ENCODE measurements around the gene CDH22.
A peak's percentile ranks its signal among the peaks of the same experiment; 100 is the strongest.

Gene CDH22

DNA sequence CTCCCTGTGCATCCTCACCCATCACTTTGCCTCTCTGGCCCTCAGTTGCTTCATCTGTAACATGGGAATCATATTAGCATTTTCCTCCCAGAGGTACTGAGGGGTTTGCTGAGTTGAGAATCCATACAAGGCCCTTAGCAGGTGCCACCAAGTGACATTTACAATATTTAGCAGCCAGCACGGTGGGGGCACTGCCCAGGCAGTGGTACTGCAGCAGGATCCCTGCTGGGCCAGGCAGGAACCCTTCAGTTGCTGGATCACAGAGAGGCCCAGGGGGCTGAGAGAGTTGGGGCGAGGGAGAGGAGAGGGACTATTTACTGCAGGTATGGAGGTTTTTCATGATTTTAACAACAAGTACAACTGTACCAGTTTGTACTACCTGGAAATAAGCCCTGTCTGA lies 65.9 kb downstream of the CDH22 start:
- ATAC-seq (ENCODE audit: low read depth) (no peak), DNase-seq (ENCODE audit: low spot score) (no peak)
- no peaks in the 10 kb centered on the region for H3K36me3 ChIP-seq (ENCODE audit: low read depth)
- H3K9me3 ChIP-seq (ENCODE audit: severe bottlenecking) = no peaks in the 10 kb centered on the region
- TF ChIP-seq, protein P1, sequence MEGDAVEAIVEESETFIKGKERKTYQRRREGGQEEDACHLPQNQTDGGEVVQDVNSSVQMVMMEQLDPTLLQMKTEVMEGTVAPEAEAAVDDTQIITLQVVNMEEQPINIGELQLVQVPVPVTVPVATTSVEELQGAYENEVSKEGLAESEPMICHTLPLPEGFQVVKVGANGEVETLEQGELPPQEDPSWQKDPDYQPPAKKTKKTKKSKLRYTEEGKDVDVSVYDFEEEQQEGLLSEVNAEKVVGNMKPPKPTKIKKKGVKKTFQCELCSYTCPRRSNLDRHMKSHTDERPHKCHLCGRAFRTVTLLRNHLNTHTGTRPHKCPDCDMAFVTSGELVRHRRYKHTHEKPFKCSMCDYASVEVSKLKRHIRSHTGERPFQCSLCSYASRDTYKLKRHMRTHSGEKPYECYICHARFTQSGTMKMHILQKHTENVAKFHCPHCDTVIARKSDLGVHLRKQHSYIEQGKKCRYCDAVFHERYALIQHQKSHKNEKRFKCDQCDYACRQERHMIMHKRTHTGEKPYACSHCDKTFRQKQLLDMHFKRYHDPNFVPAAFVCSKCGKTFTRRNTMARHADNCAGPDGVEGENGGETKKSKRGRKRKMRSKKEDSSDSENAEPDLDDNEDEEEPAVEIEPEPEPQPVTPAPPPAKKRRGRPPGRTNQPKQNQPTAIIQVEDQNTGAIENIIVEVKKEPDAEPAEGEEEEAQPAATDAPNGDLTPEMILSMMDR (IDR thresholded peaks at IDR 0.05; ENCODE audit: poor library complexity, severe bottlenecking) = no peak
- H3K27me3 ChIP-seq (ENCODE audit: insufficient read depth, poor library complexity, severe bottlenecking) = peaks cover 4% of the 10 kb centered on the region
- no peak overlapping the region for H3K4me3 ChIP-seq (ENCODE audit: severe bottlenecking)
- no peak overlapping the region for H3K27ac ChIP-seq (ENCODE audit: poor library complexity, severe bottlenecking)
- no peaks in the 10 kb centered on the region for H3K4me1 ChIP-seq (ENCODE audit: insufficient read depth, poor library complexity, severe bottlenecking)

DNA sequence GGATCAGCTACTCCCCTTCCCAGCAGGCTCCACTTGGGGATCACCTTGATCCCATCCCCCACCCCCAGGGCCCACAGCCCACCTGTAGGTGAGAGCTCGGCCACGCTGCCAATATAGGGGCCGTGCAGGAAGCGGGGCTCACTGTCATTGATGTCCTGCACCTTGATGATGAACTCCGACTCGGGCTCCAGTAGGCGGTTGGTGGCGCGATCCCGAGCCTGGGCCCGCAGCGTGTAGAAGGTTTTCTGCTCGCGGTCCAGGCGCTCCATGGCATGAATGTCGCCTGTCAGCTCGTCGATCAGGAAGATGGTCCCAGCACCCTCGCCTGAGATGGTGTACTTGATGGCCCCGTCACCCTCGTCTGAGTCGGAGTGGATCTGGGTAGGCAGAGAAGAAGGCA lies 67.4 kb downstream of the CDH22 start:
- no peaks in the 10 kb centered on the region for H3K9me3 ChIP-seq (ENCODE audit: severe bottlenecking)
- no peak for ATAC-seq (ENCODE audit: low read depth)
- no peaks in the 10 kb centered on the region for H3K36me3 ChIP-seq (ENCODE audit: low read depth)
- H3K4me3 ChIP-seq (ENCODE audit: severe bottlenecking) = no peak overlapping the region
- H3K27ac ChIP-seq (ENCODE audit: poor library complexity, severe bottlenecking) = no peak overlapping the region
- no peak for DNase-seq (ENCODE audit: low spot score)
- TF ChIP-seq, protein P1 (IDR thresholded peaks at IDR 0.05; ENCODE audit: poor library complexity, severe bottlenecking) = no peak
- H3K4me1 ChIP-seq (ENCODE audit: insufficient read depth, poor library complexity, severe bottlenecking) = no peaks in the 10 kb centered on the region
- H3K27me3 ChIP-seq (ENCODE audit: insufficient read depth, poor library complexity, severe bottlenecking) = peaks cover 4% of the 10 kb centered on the region

DNA sequence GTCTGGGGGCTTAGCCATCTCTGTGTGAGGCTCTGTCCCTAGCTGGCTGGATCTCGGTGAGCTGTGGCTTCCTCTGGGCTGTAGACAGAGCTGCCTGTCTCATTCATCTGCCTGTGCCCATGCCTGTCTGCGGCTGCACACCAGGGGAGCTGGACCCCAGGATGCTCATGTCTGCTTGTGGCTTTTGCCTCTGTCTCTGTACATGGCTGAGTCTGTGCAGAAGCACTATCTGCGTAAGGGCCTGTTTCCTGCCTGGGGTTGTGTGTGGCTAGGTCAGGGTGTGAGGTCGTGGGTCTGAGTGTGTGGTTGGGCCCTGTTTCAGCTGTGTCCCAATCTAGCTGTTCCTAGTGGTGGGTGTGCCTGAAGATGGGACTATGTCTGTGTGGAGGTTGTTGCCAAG lies 68.2 kb downstream of the CDH22 start:
- DNase-seq (ENCODE audit: low spot score) (no peak), ATAC-seq (ENCODE audit: low read depth) (no peak; the same call in 2 of the 3 replicates)
- H3K4me1 ChIP-seq (ENCODE audit: insufficient read depth, poor library complexity, severe bottlenecking) = no peaks in the 10 kb centered on the region
- no peak overlapping the region for H3K27ac ChIP-seq (ENCODE audit: poor library complexity, severe bottlenecking)
- TF ChIP-seq, protein P1 (IDR thresholded peaks at IDR 0.05; ENCODE audit: poor library complexity, severe bottlenecking) = no peak
- H3K27me3 ChIP-seq (ENCODE audit: insufficient read depth, poor library complexity, severe bottlenecking) = peaks cover 4% of the 10 kb centered on the region
- no peaks in the 10 kb centered on the region for H3K9me3 ChIP-seq (ENCODE audit: severe bottlenecking)
- no peaks in the 10 kb centered on the region for H3K36me3 ChIP-seq (ENCODE audit: low read depth)
- H3K4me3 ChIP-seq (ENCODE audit: severe bottlenecking) = no peak overlapping the region

DNA sequence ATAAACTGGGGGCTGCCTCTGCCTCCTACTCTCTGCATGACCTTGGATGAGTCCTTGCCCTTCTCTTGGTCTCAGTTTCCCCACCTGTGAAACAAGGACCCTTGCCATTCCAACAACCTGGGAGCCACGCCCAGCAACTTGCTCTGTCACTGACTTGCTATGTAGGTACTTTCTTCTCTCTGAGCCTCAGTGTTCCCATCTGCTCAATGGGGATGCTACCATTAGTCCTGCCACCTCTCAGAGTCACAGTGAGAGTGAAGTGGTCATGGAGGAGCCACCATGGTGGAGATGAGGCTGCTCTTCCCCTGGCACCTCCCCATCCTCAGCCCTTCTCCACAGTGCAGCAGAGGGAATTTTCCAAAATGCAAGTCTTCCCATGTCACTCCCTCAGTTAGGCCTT lies 70.6 kb downstream of the CDH22 start:
- H3K27ac ChIP-seq (ENCODE audit: poor library complexity, severe bottlenecking) = no peak overlapping the region
- no peak for ATAC-seq (ENCODE audit: low read depth)
- H3K4me3 ChIP-seq (ENCODE audit: severe bottlenecking) = no peak overlapping the region
- H3K36me3 ChIP-seq (ENCODE audit: low read depth) = no peaks in the 10 kb centered on the region
- TF ChIP-seq, protein P1 (IDR thresholded peaks at IDR 0.05; ENCODE audit: poor library complexity, severe bottlenecking) = no peak
- no peaks in the 10 kb centered on the region for H3K9me3 ChIP-seq (ENCODE audit: severe bottlenecking)
- DNase-seq (ENCODE audit: low spot score) = no peak
- peaks cover 8% of the 10 kb centered on the region for H3K27me3 ChIP-seq (ENCODE audit: insufficient read depth, poor library complexity, severe bottlenecking)
- no peaks in the 10 kb centered on the region for H3K4me1 ChIP-seq (ENCODE audit: insufficient read depth, poor library complexity, severe bottlenecking)

DNA sequence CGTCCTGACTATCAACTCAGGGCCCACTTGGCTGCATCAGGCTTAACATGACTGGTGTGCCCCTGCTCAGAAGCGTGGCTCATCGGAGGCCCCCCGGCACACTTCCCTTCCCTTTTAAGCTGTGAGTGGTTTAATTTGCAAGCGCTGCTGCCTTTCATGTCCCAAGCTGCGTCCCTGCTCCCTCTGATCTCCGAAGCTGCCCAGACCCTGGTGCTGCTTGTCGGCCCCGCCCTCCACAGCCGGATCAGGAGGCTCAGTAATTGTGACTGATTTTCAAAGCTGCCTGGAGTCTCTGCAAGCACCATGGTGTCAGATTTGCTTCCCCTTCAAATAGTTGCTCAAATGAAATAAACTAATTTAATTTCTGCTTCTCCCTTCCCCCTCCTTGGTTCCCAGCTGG lies 71.1 kb downstream of the CDH22 start:
- no peak overlapping the region for H3K27ac ChIP-seq (ENCODE audit: poor library complexity, severe bottlenecking)
- no peaks in the 10 kb centered on the region for H3K9me3 ChIP-seq (ENCODE audit: severe bottlenecking)
- H3K27me3 ChIP-seq (ENCODE audit: insufficient read depth, poor library complexity, severe bottlenecking) = peaks cover 8% of the 10 kb centered on the region
- TF ChIP-seq, protein P1 (IDR thresholded peaks at IDR 0.05; ENCODE audit: poor library complexity, severe bottlenecking) = no peak
- no peak overlapping the region for H3K4me3 ChIP-seq (ENCODE audit: severe bottlenecking)
- no peaks in the 10 kb centered on the region for H3K4me1 ChIP-seq (ENCODE audit: insufficient read depth, poor library complexity, severe bottlenecking)
- DNase-seq (ENCODE audit: low spot score) = peak; percentile 71
- no peak for ATAC-seq (ENCODE audit: low read depth)
- no peaks in the 10 kb centered on the region for H3K36me3 ChIP-seq (ENCODE audit: low read depth)
